Liver (tissue), 9 donors: ENCODE measurements around the gene SNAP47. TPM values are rescaled to one million over a fixed set of nuclear protein-coding genes. Genes with fewer than 3 reads are reported as not detected.

Experiments
- DNase-seq: peaks from one replicate; pipeline ENCODE4 v3.0.0-alpha.2; 2017; ENCODE audit warnings: low spot score
- H3K27ac ChIP-seq, 2 donors: one replicate each; pipeline ENCODE4 v1.7.0; 2013; ENCODE audit warnings: inconsistent platforms in 2 of 2, low read length in 2 of 2, control low read depth in 1 of 2, low read depth in 1 of 2, mild to moderate bottlenecking in 1 of 2
- H3K27me3 ChIP-seq, 4 donors: one replicate each; pipeline versions ENCODE4 v1.6.1 to v1.7.0; 2013; ENCODE audit warnings: low read length in 3 of 4, inconsistent platforms in 1 of 4, mild to moderate bottlenecking in 1 of 4, moderate library complexity in 1 of 4; ENCODE audit not compliant: control insufficient read depth in 4 of 4, insufficient read depth in 4 of 4
- H3K36me3 ChIP-seq, 4 donors: one replicate each; pipeline versions ENCODE4 v1.6.1 to v1.7.0; 2013; ENCODE audit warnings: low read length in 3 of 4, mild to moderate bottlenecking in 3 of 4, low read depth in 1 of 4, moderate library complexity in 1 of 4; ENCODE audit not compliant: control insufficient read depth in 4 of 4, insufficient read depth in 3 of 4
- H3K4me1 ChIP-seq, 4 donors: one replicate each; pipeline versions ENCODE4 v1.6.1 to v1.7.0; 2013; ENCODE audit warnings: low read length in 3 of 4, mild to moderate bottlenecking in 3 of 4, moderate library complexity in 1 of 4; ENCODE audit not compliant: control insufficient read depth in 4 of 4, insufficient read depth in 4 of 4
- H3K4me3 ChIP-seq, 3 donors: one replicate each; pipeline versions ENCODE4 v1.6.1 to v1.7.0; 2013; ENCODE audit warnings: low read length in 3 of 3, control low read depth in 1 of 3, low read depth in 1 of 3, mild to moderate bottlenecking in 1 of 3
- H3K9ac ChIP-seq, 2 donors: one replicate each; pipeline ENCODE4 v1.7.0; 2013; ENCODE audit warnings: low read length in 2 of 2, mild to moderate bottlenecking in 2 of 2, moderate library complexity in 2 of 2, control low read depth in 1 of 2, low read depth in 1 of 2
- H3K9me3 ChIP-seq, 4 donors: one replicate each; pipeline versions ENCODE4 v1.6.1 to v1.7.0; 2013; ENCODE audit warnings: low read length in 3 of 4; ENCODE audit not compliant: control insufficient read depth in 4 of 4
- CTCF ChIP-seq: fragments of 150-350 bp; IDR thresholded peaks from 2 replicates; pipeline ENCODE4 v1.5.1; 2017; ENCODE audit warnings: improper control_type of control experiment, low read depth, low read length; ENCODE audit not compliant: missing input control
- EGR1 ChIP-seq, 2 donors: IDR thresholded peaks; 2 replicates each; pipeline ENCODE4 v1.6.1; 2016 to 2018; ENCODE audit warnings: antibody characterized with exemption in 2 of 2, low read depth in 2 of 2
- FOXA1 ChIP-seq: IDR thresholded peaks from 2 replicates; pipeline ENCODE4 v1.6.1; 2016; ENCODE audit warnings: antibody characterized with exemption
- FOXA2 ChIP-seq: IDR thresholded peaks from 2 replicates; pipeline ENCODE4 v1.6.1; 2016; ENCODE audit warnings: antibody characterized with exemption
- HNF4G ChIP-seq: IDR thresholded peaks from 2 replicates; pipeline ENCODE4 v1.6.1; 2016; ENCODE audit warnings: antibody characterized with exemption
- NR2F2 ChIP-seq: IDR thresholded peaks from 2 replicates; pipeline ENCODE4 v1.6.1; 2016; ENCODE audit warnings: antibody characterized with exemption
- RAD21 ChIP-seq, 2 donors: IDR thresholded peaks; 2 replicates each; pipeline ENCODE4 v1.6.1; 2016; ENCODE audit warnings: antibody characterized with exemption in 2 of 2, mild to moderate bottlenecking in 2 of 2
- REST ChIP-seq: IDR thresholded peaks from 2 replicates; pipeline ENCODE4 v1.6.1; 2016; ENCODE audit warnings: antibody characterized with exemption, mild to moderate bottlenecking
- RXRA ChIP-seq, 2 donors: IDR thresholded peaks; 2 replicates each; pipeline ENCODE4 v1.6.1; 2017 to 2018; ENCODE audit warnings: antibody characterized with exemption in 2 of 2, mild to moderate bottlenecking in 1 of 2
- SP1 ChIP-seq: IDR thresholded peaks from 2 replicates; pipeline ENCODE4 v1.6.1; 2018; ENCODE audit warnings: antibody characterized with exemption, mild to moderate bottlenecking
- TAF1 ChIP-seq: conservative IDR thresholded peaks from 2 replicates; pipeline ENCODE4 v1.6.1; 2016; ENCODE audit warnings: antibody characterized with exemption, mild to moderate bottlenecking
- WGBS: extraction: QIAGEN DNeasy Blood & Tissue Kit; methylation state at CpG from one replicate; pipeline ENCODE4 v1.1.7; 2013; 5-methylcytosine and 5-hydroxymethylcytosine counted together
- polyA plus RNA-seq, 2 donors: library from polyadenylated mRNA; stranded (reverse) in 1 of 2; unstranded in 1 of 2; fragments of 200-250 nt in 1 of 2; fragments of >200 nt in 1 of 2; fragmentation: Nextera tagmentation in 1 of 2; extraction: Ambion mirVana in 1 of 2; gene quantifications; one replicate each; pipeline versions ENCODE4 v1.2.1 to v1.2.3, GENCODE V29; 2013 to 2015
- total RNA-seq, 2 donors: library from RNA; depleted of rRNA; stranded (reverse); fragments of >200 nt; gene quantifications; one replicate each; pipeline ENCODE4 v1.2.3, GENCODE V29; 2014
- donor health status: healthy.
- donor health status: healthy.
- donor health status: healthy.
- donor health status: healthy.
- donor health status: healthy.

SNAP47 gene
- total and polyA plus RNA-seq, 4 donors: 15.3 to 23.3 (median 16.3) TPM

GRCh38 chr1:227762231-227762911 lies 27.1 kb downstream of the SNAP47 start:
- H3K36me3 ChIP-seq: peaks cover 0 to 37% (median 19%) of the 10 kb centered on the region in 4 donors
- H3K4me1 ChIP-seq: peaks cover 1 to 24% (median 14%) of the 10 kb centered on the region in 4 donors
- peak; percentile 82 for DNase-seq
- WGBS: 33% methylated on average over 22 of the region's 22 CpGs
- H3K9me3 ChIP-seq: no peaks in the 10 kb centered on the region
- TF ChIP-seq CTCF (peak; percentile 73), RXRA (IDR thresholded peaks at IDR 0.05) (no peak), RAD21 (IDR thresholded peaks at IDR 0.05) (peak; percentile 85 to 94), REST (no peak)
- H3K9ac ChIP-seq: no peak overlapping the region
- no peaks in the 10 kb centered on the region for H3K27me3 ChIP-seq
- no peak overlapping the region for H3K4me3 ChIP-seq
- no peak overlapping the region for H3K27ac ChIP-seq

DNA sequence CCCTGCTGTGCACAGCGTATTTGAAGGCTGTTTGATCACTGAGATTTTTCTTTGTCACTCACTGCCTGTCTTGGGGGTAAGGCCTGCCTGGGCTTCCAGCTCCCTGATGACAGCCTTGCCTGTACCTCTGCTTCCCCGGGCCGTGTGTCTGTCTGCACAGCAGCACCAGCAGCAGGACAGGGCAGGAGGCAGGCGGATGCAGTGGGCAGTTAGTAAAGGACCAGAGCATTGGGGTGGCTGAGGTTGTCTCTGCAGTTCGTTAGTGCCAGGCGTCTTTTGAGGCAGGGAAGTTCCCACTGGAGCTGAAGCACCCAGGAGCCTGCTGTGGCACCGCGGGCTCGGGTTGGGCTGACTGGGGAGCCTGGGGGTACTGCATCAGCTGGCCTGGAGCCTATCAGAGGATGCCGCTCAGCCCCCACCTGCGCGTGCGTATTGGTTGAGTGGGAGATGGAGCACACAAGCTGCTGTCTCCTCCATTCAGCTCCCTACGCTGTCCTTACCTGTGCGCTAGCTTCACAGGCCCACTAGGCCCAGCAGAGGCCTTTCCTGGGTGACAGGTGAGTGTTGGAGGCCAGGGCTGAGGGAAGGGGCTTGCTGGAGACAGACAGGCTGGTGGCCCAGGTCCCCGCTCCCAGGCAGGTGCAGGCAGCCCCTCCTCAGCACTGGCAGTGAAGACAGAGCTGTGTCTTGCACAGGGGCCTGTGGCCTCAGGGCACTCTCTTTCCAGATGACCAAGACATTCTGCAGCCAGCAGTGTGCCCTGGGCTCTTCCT lies 28.2 kb downstream of the SNAP47 start:
- WGBS: 96% methylated on average over 16 of the region's 16 CpGs
- no peaks in the 10 kb centered on the region for H3K9me3 ChIP-seq
- H3K4me1 ChIP-seq: peaks cover 1 to 24% (median 14%) of the 10 kb centered on the region in 4 donors
- TF ChIP-seq FOXA2: no peak
- no peak for TF ChIP-seq SP1
- no peak for TF ChIP-seq FOXA1
- TF ChIP-seq NR2F2: no peak
- TF ChIP-seq TAF1: no peak
- no peak for TF ChIP-seq CTCF
- TF ChIP-seq RAD21 (IDR thresholded peaks at IDR 0.05): no peak
- TF ChIP-seq EGR1 (IDR thresholded peaks at IDR 0.05; ENCODE audit: low read depth in 2 of 2): no peak
- TF ChIP-seq HNF4G: no peak
- H3K4me3 ChIP-seq: no peak overlapping the region
- peaks cover 0 to 38% (median 26%) of the 10 kb centered on the region in 4 donors for H3K36me3 ChIP-seq
- no peaks in the 10 kb centered on the region for H3K27me3 ChIP-seq
- no peak for DNase-seq
- H3K9ac ChIP-seq: no peak overlapping the region
- H3K27ac ChIP-seq: no peak overlapping the region
